GM23338 (cell line): ENCODE data around the gene RER1. TPM values are rescaled to one million over a fixed set of nuclear protein-coding genes. Genes with fewer than 3 reads are reported as not detected.

Experiments
- ATAC-seq: fragments of 200-7000 bp; cut with Tn5 transposase; 3 replicates; pipeline ENCODE4 v1.9.1; 2020
- DNase-seq: peaks from one replicate; pipeline ENCODE4 v3.0.0-alpha.2; 2015; ENCODE audit warnings: low spot score
- H2AFZ ChIP-seq: fragments of 200-600 bp; sonication (generic); 2 replicates; pipeline ENCODE4 v1.8.0; 2016; ENCODE audit warnings: antibody characterized with exemption, mild to moderate bottlenecking, moderate library complexity
- H3F3A ChIP-seq: fragments of 200-600 bp; sonication (generic); replicated peaks from 2 replicates; pipeline ENCODE4 v1.8.0; 2017; ENCODE audit warnings: antibody characterized with exemption, mixed run types, low read depth
- H3K27ac ChIP-seq: fragments of 200-600 bp; sonication (generic); 2 replicates; pipeline ENCODE4 v1.6.1; 2016; ENCODE audit warnings: low read depth
- H3K27me3 ChIP-seq: fragments of 200-600 bp; sonication (generic); 2 replicates; pipeline ENCODE4 v1.8.0; 2016; ENCODE audit warnings: mild to moderate bottlenecking, mixed run types, moderate library complexity; ENCODE audit not compliant: insufficient read depth
- H3K36me3 ChIP-seq: fragments of 200-600 bp; sonication (generic); 2 replicates; pipeline ENCODE4 v1.8.0; 2016; ENCODE audit warnings: mild to moderate bottlenecking; ENCODE audit not compliant: insufficient read depth
- H3K4me1 ChIP-seq: fragments of 200-600 bp; sonication (generic); 2 replicates; pipeline ENCODE4 v1.8.0; 2016; ENCODE audit warnings: mild to moderate bottlenecking, moderate library complexity; ENCODE audit not compliant: insufficient read depth
- H3K4me2 ChIP-seq: fragments of 200-600 bp; sonication (generic); 2 replicates; pipeline ENCODE4 v1.7.1; 2017; ENCODE audit warnings: mixed run types
- H3K4me3 ChIP-seq: fragments of 200-600 bp; sonication (generic); 2 replicates; pipeline ENCODE4 v1.6.1; 2016; ENCODE audit warnings: mixed run types
- H3K79me2 ChIP-seq: fragments of 200-600 bp; sonication (generic); replicated peaks from 2 replicates; pipeline ENCODE4 v1.8.0; 2017; ENCODE audit warnings: mild to moderate bottlenecking; ENCODE audit not compliant: insufficient read depth
- H3K9me2 ChIP-seq: fragments of 200-600 bp; sonication (generic); 2 replicates; pipeline ENCODE4 v1.8.0; 2017; ENCODE audit not compliant: insufficient read depth
- H4K20me1 ChIP-seq: fragments of 200-600 bp; sonication (generic); replicated peaks from 2 replicates; pipeline ENCODE4 v1.8.0; 2017; ENCODE audit warnings: mild to moderate bottlenecking; ENCODE audit not compliant: insufficient read depth
- H3K27ac Mint-ChIP-seq: 2 replicates; pipeline ENCODE4 v1.8.0; 2020; ENCODE audit warnings: inconsistent platforms, mild to moderate bottlenecking, moderate library complexity, mixed read lengths
- H3K27me3 Mint-ChIP-seq: 3 replicates; pipeline ENCODE4 v1.8.0; 2022; ENCODE audit warnings: low read depth, mild to moderate bottlenecking, moderate library complexity, mixed read lengths, inconsistent platforms; ENCODE audit not compliant: insufficient read depth, poor library complexity
- H3K36me3 Mint-ChIP-seq: 3 replicates; pipeline ENCODE4 v1.8.0; 2021; ENCODE audit warnings: low read depth, mild to moderate bottlenecking, inconsistent platforms, moderate library complexity, mixed read lengths
- H3K4me1 Mint-ChIP-seq: 3 replicates; pipeline ENCODE4 v1.8.0; 2020; ENCODE audit warnings: mild to moderate bottlenecking, inconsistent platforms, mixed read lengths
- H3K4me3 Mint-ChIP-seq: 3 replicates; pipeline ENCODE4 v1.8.0; 2021; ENCODE audit warnings: moderate library complexity, mild to moderate bottlenecking, inconsistent platforms, mixed read lengths
- H3K9me3 Mint-ChIP-seq: 3 replicates; pipeline ENCODE4 v1.8.0; 2020; ENCODE audit warnings: moderate library complexity, mild to moderate bottlenecking, inconsistent platforms, mixed read lengths
- CREB1 ChIP-seq: fragments of 250-450 bp; sonication (Bioruptor Pico); IDR thresholded peaks from 2 replicates; pipeline ENCODE4 v1.5.0; 2020; ENCODE audit warnings: low read depth, mild to moderate bottlenecking, moderate library complexity
- CTCF ChIP-seq, 2 experiments: fragments of 200-600 bp in 1 of 2; sonication (generic) in 1 of 2; conservative IDR thresholded peaks; 2 replicates each; pipeline versions ENCODE4 v1.5.1 to v1.6.1; 2016 to 2017; ENCODE audit warnings: antibody characterized with exemption in 2 of 2, low read depth in 2 of 2, mild to moderate bottlenecking in 2 of 2, moderate library complexity in 1 of 2
- EZH2 ChIP-seq: fragments of 200-600 bp; sonication (generic); IDR thresholded peaks from one replicate; pipeline ENCODE4 v1.8.0; 2017; ENCODE audit warnings: antibody characterized with exemption, mild to moderate bottlenecking, low read depth; ENCODE audit not compliant: unreplicated experiment
- EZH2phosphoT487 ChIP-seq: fragments of 200-600 bp; sonication (generic); IDR thresholded peaks from one replicate; pipeline ENCODE4 v1.8.1; 2018; ENCODE audit warnings: antibody characterized with exemption; ENCODE audit not compliant: unreplicated experiment
- JUNB ChIP-seq: IDR thresholded peaks from one replicate; pipeline ENCODE4 v1.6.1; 2016; ENCODE audit warnings: antibody characterized with exemption; ENCODE audit not compliant: unreplicated experiment
- NANOG ChIP-seq: IDR thresholded peaks from 2 replicates; pipeline ENCODE4 v1.6.1; 2016; ENCODE audit warnings: antibody characterized with exemption, borderline replicate concordance
- POLR2AphosphoS5 ChIP-seq: IDR thresholded peaks from 2 replicates; pipeline ENCODE4 v1.6.1; 2016; ENCODE audit warnings: antibody characterized with exemption, low read depth
- REST ChIP-seq: IDR thresholded peaks from one replicate; pipeline ENCODE4 v1.6.1; 2018; ENCODE audit warnings: antibody characterized with exemption; ENCODE audit not compliant: unreplicated experiment
- STAT1 ChIP-seq: IDR thresholded peaks from one replicate; pipeline ENCODE4 v1.6.1; 2016; ENCODE audit warnings: antibody characterized with exemption; ENCODE audit not compliant: unreplicated experiment
- ZNF114 ChIP-seq: fragments of 250-450 bp; sonication (Bioruptor Pico); IDR thresholded peaks from 2 replicates; pipeline ENCODE4 v1.5.0; 2020; ENCODE audit warnings: mild to moderate bottlenecking, moderate library complexity
- ZNF331 ChIP-seq: fragments of 250-450 bp; sonication (Bioruptor Pico); IDR thresholded peaks from 2 replicates; pipeline ENCODE4 v1.5.0; 2020; ENCODE audit warnings: low read depth, mild to moderate bottlenecking, moderate library complexity
- ZNF462 ChIP-seq: fragments of 250-450 bp; sonication (Bioruptor Pico); IDR thresholded peaks from 2 replicates; pipeline ENCODE4 v1.5.0; 2020; ENCODE audit warnings: mild to moderate bottlenecking, moderate library complexity
- polyA plus RNA-seq: library from polyadenylated mRNA; unstranded; fragments of >200 nt; fragmentation: Nextera tagmentation; extraction: Ambion mirVana; gene quantifications from 2 replicates; pipeline ENCODE4 v1.2.1, GENCODE V29; 2016
- total RNA-seq: library from RNA; depleted of rRNA; stranded (reverse); fragments of >200 nt; shearing (Covaris generic); gene quantifications from 2 replicates; pipeline ENCODE4 v1.2.3, GENCODE V29; 2014
- TF ChIP-seq, protein P1 (sequence below): IDR thresholded peaks from 2 replicates; pipeline ENCODE4 v1.6.1; 2016; ENCODE audit warnings: antibody characterized with exemption

Gene RER1
- total and polyA plus RNA-seq, 2 experiments from 2014 or later = 58.4 to 99.5 TPM

- Histone ChIP-seq H3K27ac (no peak overlapping the region), H3K79me2 (peaks cover 38% of the 10 kb centered on the region), H3K36me3 (no peaks in the 10 kb centered on the region; the same call in none of the 2 replicates), H4K20me1 (peaks cover 15% of the 10 kb centered on the region), H3K9me2 (no peaks in the 10 kb centered on the region), H3F3A (no peaks in the 10 kb centered on the region; the same call in 1 of the 2 replicates), H3K27me3 (no peaks in the 10 kb centered on the region), H3K4me1 (no peaks in the 10 kb centered on the region; the same call in 1 of the 2 replicates), H2AFZ (no peak overlapping the region), H3K4me3 (no peak overlapping the region), H3K4me2 (no peak overlapping the region)
- Mint-ChIP-seq H3K9me3 (no peaks in the 10 kb centered on the region; the same call in 2 of the 3 replicates), H3K27ac (no peak overlapping the region), H3K4me3 (no peak overlapping the region), H3K4me1 (peaks cover 11% of the 10 kb centered on the region), H3K36me3 (peaks cover 57% of the 10 kb centered on the region), H3K27me3 (peaks cover 8% of the 10 kb centered on the region)
- DNase-seq (no peak), ATAC-seq (no peak)
- TF ChIP-seq NANOG (no peak), ZNF114 (CRISPR knock-in tag) (no peak), CTCF (conservative IDR thresholded peaks at IDR 0.05; ENCODE audit: low read depth in 2 of 2) (no peak), CREB1 (CRISPR knock-in tag) (no peak), ZNF331 (CRISPR knock-in tag) (no peak), EZH2 (no peak), STAT1 (no peak), REST (no peak), EZH2phosphoT487 (no peak), POLR2AphosphoS5 (no peak), ZNF462 (CRISPR knock-in tag) (no peak), JUNB (no peak)
- TF ChIP-seq, protein P1, sequence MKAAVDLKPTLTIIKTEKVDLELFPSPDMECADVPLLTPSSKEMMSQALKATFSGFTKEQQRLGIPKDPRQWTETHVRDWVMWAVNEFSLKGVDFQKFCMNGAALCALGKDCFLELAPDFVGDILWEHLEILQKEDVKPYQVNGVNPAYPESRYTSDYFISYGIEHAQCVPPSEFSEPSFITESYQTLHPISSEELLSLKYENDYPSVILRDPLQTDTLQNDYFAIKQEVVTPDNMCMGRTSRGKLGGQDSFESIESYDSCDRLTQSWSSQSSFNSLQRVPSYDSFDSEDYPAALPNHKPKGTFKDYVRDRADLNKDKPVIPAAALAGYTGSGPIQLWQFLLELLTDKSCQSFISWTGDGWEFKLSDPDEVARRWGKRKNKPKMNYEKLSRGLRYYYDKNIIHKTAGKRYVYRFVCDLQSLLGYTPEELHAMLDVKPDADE = no peak
Measured at GRCh38 chr1:2397007-2397679, 5.5 kb downstream of the RER1 start.
